Pulmonary artery endothelial cell (primary cell): Measurements from ENCODE around the gene GOLGA6L1. TPM values are rescaled to one million over a fixed set of nuclear protein-coding genes. Genes with fewer than 3 reads are reported as not detected.
"Not testable (repeated sequence)": the region's sequence is repeated elsewhere in the genome, so short reads cannot be mapped to it uniquely, and the experiment has no call there.

Source experiments
- DNase-seq: peaks from one replicate; pipeline ENCODE4 v3.0.0-alpha.2; 2011; ENCODE audit warnings: low read depth, low spot score
- total RNA-seq: library from RNA; depleted of rRNA; stranded (reverse); fragments of >200 nt; gene quantifications from 2 replicates; pipeline ENCODE4 v1.2.3, GENCODE V29; 2014

The GOLGA6L1 gene, protein sequence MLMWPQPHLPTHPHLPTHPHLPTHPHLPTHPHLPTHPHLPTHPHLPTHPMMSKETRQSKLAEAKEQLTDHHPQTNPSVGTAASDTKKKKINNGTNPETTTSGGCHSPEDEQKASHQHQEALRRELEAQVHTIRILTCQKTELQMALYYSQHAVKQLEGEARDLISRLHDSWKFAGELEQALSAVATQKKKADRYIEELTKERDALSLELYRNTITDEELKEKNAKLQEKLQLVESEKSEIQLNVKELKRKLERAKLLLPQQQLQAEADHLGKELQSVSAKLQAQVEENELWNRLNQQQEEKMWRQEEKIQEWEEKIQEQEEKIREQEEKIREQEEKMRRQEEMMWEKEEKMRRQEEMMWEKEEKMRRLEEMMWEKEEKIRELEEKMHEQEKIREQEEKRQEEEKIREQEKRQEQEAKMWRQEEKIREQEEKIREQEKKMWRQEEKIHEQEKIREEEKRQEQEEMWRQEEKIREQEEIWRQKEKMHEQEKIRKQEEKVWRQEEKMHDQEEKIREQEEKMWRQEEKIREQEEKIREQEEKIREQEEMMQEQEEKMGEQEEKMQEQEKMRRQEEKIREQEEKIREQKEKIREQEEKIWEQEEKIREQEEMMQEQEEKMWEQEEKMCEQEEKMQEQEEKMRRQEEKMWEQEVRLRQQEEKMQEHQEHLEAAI
- total RNA-seq: not detected in 2 replicates

DNA sequence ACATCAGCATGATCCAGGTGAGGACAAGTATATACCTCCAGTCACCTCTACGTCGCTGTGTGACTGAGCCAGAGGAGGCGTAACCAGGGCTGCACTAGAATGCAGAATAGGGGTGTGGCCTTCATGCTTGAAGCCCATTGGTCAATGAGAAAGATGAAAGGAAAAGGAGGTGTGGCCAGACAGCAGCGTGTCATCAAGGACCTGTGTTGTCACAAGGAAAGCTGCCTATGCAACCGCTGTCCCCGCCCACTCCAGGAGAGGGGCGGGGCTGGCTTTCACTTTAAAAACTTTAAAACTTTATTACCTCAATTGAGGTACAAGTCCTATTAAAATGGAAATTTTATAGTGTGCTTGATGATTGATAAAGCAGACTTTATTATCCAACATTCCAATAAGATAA lies at the start of gene GOLGA6L1:
Gene GOLGA6L1 (minus strand): TSS at position 101 of the 400 bp plus-strand sequence. CDS start 91 bp downstream, at position 10.
- DNase-seq: not testable (repeated sequence)

DNA sequence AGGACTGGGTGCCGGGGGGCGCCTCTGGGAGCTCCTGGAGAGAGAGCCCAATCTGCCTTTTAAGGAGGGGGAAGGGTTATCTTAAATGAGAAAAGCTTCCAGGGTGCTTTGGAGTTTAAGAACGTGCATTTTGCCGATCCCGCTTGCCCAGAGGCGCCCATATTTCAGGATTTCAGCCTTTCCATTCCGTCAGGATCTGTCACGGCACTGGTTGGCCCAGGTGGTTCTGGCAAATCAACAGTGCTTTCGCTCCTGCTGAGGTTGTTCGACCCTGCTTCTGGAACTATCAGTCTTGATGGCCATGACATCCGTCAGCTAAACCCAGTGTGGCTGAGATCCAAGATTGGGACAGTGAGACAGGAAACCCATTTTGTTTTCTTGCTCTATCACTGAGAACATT lies 44.6 kb upstream of the GOLGA6L1 start:
- DNase-seq: not testable (repeated sequence)

DNA sequence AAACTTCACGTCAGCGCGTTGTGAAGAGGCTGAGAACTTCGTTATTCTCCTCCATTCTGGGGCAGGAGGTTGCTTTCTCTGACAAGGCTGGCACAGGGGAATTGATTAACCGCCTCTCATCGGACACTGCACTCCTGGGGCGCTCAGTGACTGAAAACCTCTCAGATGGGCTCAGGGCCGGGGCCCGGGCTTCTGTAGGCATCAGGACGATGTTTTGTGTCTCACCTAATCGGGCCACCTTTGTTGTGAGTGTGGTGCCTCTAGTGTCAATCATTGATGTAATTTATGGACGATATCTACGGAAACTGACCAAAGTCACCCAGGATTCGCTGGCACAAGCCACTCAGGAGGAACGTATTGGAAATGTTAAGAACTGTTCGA lies 43.9 kb upstream of the GOLGA6L1 start:
- DNase-seq: not testable (repeated sequence)

DNA sequence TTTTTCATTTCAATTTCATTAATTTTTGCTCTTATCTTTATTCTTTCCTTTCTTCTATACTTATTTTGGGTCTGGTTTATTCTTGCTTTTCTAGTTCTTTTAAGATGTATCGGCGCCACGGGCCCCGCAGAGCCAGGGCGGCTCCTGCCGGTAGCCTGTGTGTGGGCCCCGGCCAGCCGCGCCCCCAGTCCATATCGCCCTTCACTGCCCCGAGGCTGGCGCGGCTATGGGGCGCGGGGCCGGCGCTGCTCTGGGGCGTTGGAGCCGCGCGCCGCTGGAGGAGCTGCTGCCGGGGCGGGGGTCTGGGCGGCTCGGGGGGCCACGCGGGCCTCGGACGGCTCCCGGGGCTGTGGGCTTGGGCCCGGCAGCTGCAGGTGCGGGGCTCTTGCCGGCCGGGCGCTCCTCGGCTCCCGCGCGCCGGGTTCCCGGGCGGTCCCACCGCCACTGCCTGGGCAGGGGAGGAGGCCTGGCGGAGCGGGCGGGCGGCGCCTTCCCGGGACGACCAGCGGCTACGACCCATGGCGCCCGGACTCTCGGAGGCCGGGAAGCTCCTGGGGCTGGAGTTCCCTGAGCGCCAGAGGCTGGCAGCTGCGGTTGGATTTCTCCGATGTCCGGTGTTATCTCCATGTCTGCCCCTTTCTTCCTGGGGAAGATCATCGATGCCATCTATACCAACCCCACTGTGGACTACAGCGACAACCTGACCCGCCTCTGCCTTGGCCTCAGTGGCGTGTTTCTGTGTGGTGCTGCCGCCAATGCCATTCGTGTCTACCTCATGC lies 43.3 kb upstream of the GOLGA6L1 start:
- DNase-seq: not testable (repeated sequence)

DNA sequence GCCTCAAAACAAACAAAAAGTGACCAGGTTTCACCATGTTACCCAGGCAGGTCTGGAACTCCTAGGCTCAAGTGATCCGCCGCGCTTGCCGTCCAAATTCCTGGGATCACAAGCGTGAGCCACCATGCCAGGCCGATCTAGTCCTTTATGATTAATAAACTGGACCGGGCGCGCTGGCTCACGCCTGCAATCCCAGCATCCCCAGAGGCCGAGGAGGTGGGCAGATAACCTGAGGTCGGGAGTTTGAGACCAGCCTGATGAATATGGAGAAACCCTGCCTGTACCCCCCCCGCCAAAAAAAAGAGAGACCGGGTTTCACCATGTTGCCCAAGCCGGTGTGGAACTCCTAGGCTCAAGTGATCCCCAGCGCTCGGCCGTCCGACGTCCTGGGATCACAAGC lies 40.1 kb upstream of the GOLGA6L1 start:
- not testable (repeated sequence) for DNase-seq

DNA sequence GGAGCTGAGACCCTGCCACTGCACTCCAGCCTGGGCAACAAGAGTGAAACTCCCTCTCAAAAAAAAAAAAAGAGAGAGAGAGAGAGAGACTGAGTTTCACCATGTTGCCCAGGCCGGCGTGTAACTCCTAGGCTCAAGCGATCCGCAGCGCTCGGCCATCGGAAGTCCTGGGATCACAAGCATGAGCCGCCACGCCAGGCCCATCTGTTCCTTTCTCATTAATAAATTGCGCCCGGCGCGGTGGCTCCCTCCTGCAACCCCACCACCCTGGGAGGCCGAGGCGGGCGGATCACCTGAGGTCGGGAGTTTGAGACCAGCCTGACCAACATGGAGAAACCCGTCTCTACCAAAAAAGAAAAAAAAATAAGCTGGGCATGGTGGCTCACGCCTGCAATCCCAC lies 39.0 kb upstream of the GOLGA6L1 start:
- not testable (repeated sequence) for DNase-seq

DNA sequence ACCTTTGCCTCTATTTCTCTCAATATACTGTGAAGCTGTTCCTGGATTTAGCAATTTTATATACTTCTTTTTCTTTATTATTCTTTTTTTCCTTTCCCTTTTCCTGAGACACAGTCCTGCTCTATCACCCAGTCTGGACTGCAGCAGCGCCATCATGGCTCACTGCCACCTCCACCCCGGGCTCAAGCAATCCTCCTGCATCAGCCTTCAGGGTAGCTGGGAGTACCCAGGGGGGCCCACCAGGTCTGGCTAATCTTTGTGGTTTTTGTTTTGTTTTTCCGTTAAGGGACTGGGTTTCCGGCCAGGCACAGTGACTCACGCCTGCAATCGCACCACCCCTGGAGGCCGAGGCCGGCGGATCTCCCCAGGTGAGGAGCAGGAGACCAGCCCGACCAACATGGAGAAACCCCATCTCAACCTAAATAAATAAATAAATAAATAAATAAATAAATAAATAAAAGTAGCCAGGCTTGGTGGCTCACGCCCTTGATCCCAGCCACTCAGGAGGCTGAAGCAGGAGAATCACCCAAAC lies 38.1 kb upstream of the GOLGA6L1 start:
- not testable (repeated sequence) for DNase-seq

DNA sequence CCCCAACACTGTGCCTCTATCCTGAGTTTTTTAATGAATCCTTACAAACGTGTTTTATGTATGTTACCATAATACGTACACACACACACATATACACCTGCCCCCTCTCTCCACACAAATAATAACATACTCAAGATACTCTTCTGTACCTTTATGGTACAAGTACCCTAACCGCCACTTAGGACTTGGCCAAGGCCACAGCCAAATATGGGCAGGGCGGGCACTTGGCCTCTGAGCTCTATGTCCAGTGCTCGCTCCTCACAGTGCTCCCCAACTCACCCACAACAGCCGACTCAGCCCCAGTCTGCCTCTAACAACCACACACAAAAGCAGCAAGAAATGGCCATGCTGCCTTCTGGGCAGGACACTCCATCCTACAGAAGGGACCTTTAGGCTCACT lies 3.8 kb downstream of the GOLGA6L1 start:
- not testable (repeated sequence) for DNase-seq

DNA sequence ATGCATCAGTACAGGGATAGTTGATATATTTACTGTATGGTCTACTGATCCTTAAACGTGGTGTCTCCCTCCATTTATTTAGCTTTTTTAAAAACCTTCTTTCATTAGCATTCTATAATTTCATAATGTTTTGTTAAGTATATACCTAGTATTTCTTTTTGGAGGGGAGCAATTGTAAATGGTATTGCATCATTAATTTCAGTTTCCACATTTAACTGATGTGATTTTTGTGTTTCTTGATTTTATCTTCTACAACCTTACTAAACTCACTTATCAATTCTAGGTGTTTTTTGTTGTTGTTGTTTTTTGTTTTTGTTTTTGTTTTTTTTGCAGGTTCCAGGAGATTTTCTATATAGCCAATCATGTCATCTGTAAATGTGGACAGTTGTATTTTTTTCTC lies 18.4 kb downstream of the GOLGA6L1 start:
- DNase-seq: no peak

DNA sequence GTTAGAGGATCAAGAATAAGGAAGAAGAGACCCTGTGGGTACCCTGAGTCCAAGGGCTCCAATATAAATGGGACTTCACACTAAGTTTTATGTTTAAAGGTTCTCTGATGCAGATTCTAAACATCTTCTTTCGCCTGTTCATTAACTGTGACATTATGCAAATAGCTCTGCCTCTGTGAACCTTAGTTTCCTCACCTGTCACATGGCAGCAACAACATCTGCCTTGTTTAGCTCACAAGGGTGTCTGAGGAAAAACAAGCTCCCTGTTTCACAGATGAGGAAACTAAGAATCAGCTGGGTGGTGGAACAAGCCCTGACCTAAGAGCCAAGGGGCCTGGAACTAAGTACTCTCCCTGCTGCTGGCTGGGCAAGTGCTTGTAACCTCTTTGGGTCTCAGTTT lies 40.8 kb downstream of the GOLGA6L1 start:
- DNase-seq: no peak

DNA sequence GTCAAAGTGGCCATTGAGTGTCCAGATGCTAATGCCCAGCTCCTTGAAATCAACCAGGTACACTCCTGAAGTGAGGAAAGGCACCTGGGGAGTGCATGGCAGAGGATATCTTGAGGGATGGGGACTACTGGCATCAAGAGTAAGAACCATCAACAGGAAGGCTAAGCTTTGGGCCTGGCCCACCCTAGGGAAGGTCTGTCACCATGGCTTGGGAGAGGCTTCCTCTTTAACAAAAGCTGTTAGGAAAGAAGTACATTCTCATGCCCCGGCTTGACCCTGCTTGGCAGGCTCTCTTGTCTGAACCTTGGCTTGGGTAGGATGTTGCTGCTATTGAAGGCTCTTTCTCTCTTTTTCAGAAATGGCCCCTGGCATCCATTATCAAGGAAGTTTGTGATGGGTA lies 53.5 kb downstream of the GOLGA6L1 start:
- DNase-seq: no peak

DNA sequence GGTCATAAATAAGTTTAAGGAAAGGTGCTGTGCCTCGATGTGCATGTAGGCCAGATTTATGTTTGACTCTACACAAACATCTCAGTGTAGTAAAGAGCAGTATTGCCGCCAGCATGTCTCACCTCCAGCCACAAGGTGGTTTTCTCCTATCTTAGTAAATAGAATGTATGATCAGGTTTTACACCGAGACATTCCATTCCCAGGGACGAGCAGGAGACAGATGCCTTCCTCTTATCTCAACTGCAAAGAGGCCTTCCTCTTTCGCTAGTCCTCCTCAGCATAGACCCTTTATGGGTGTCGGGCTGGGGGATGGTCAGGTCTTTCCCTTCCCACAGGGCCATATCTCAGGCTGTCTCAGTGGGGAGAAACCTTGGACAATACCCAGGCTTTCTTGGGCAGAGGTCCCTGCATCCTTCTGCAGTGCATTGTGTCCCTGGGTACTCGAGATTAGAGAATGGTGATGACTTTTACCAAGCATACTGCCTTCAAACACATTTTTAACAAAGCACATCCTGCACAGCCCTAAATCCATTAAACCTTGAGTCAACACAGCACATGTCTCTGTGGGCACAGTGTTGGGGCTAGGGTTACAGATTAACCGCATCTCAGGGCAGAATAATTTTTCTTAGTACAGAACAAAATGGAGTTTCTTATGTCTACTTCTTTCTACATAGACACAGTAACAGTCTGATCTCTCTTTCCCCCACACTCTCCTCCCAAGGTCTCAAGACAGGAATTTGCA lies 54.5 kb downstream of the GOLGA6L1 start:
- DNase-seq: not testable (repeated sequence)

DNA sequence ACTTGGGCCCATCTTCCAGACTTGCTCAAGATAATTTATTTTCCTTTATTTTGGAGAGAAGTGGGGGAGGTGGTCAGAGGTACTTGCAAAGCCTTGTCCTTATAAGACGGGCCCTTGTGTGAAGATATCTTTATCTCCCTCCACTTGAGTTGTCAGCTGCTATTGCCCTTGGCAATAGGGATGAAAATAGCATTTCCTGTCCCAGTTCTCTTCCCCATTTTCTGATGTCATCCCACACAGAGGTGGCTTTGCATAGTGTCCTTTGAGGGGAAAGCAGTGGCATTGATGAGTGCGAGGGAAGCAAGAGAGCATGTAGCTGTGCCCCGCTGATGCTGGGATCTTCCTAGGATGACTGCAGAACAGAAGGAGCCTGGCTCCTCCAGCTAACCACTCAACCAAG lies 55.4 kb downstream of the GOLGA6L1 start:
- DNase-seq: no peak

DNA sequence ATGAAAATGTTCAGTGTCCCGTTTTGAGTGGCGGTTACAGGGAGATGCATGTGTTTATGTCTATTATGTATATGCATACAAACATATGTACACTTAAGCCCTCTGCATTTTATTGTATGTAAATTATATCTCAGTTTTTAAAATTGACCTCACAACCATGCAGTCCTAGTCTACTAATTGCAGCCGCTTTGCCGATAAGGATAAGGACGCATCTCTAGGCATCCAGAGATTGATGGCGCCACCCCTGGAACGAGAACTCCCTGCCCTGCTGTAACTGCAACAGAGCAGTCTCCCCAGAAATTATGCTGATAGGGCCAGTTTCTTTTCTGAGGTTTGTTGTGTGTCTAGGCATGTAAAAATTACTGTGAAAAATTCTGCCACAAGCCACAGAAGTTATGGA lies 56.9 kb downstream of the GOLGA6L1 start:
- DNase-seq: no peak

Other genes starting within 250 kb of the GOLGA6L1 start
- 109 and 119 TPM in 2 replicates for gene CYFIP1, start 156.5 kb downstream of the GOLGA6L1 start, total RNA-seq
- 17.5 and 23.3 TPM in 2 replicates for gene TUBGCP5, start 97.3 kb downstream of the GOLGA6L1 start, total RNA-seq
- gene GOLGA6L26, start 197.4 kb upstream of the GOLGA6L1 start, total RNA-seq: not detected in 2 replicates
- gene GOLGA8S, start 217.9 kb upstream of the GOLGA6L1 start, total RNA-seq: under 0.01 and 0.04 TPM in 2 replicates